ENCODE results near the gene NOSIP.

- TF ChIP-seq POLR2AphosphoS5 (IDR thresholded peaks at IDR 0.05; ENCODE audit: low read depth, low read length) = no peak
- TF ChIP-seq TAF1 (IDR thresholded peaks at IDR 0.05; ENCODE audit: borderline replicate concordance, insufficient read depth, low read length) = no peak
- no peak for TF ChIP-seq SIN3A (IDR thresholded peaks at IDR 0.05; ENCODE audit: borderline replicate concordance, insufficient read depth, low read length)
- no peak for TF ChIP-seq REST (IDR thresholded peaks at IDR 0.05; ENCODE audit: insufficient read depth in 1 of 2, low read depth in 2 of 2, low read length in 2 of 2)
These were observed 52.1 kb downstream of the NOSIP start for GRCh38 chr19:49528211-49528771.
